HUDEP-2 (cell line): ENCODE measurements around the gene PSMA6.
"Not testable (repeated sequence)": the region's sequence is repeated elsewhere in the genome, so short reads cannot be mapped to it uniquely, and the experiment has no call there.

Source experiments
- DNase-seq, 76 experiments: peaks; one replicate each; lab custom pipeline; 2025; ENCODE audit not compliant: unreplicated experiment in 76 of 76; lab: John Stamatoyannopoulos, UW

Gene PSMA6

DNA sequence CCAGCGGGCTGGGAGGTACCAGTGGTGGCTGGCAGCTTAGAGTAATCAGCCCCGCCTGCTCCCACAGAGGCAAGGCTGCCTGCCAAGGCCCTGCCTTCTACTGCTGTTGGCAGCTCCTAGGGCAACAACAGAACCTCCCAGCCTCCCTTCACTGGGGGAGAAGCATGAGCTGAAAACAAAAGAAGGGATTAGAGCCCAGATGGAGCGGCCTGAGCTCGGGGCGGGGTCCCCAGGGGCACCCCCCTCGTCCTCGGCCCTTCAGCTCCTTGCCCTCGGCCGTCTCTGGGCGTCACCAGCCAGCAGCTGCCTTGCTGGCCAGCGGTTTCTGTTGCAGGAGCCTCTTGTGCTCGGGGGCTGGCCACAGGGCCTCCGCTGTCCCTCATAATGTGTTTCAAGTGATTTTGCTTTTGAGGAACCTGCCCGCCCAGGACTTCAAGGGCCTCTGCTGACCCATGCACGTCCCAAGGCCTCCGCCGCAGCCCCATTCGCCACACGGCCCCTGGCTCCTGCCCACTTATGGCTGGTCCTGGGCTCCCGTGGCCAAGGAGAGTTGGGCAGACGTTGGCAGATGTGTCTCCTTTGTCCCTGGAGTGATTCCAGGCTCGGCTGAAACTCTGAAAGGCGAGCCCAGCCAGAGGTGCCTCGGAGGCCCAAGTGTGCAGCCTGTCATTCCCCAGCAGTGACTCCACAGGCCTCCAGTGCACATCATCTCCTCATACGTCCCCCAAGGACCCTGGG, 49.7 kb downstream of the PSMA6 start:
- peak in 75 of 76 experiments; percentile 26 to 97 (median 94) for DNase-seq

DNA sequence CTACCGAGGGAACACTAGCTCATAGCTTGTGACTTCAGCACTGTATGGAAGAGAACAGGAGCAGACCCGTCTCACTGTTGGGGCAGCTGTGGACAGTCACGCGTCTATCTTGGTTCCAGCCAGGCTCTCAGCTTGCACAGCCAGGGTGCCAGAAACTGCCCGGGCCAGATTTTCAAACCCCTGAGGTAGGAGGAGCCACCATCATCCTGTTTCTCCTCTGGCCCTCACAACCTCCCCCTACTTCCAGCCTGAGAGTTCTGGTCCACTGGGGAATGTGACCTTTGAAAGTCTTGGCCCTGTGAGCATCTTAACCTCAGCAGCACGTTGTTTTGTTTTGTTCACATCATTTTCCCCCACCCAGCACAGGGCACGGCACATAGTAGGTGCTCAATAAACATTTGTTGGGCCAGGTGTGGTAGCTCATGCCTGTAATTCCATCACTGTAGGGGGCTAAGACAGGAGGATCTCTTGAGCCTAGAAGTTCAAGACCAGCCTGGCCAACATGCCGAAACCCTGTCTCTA, 50.4 kb downstream of the PSMA6 start:
- DNase-seq, result no peak

DNA sequence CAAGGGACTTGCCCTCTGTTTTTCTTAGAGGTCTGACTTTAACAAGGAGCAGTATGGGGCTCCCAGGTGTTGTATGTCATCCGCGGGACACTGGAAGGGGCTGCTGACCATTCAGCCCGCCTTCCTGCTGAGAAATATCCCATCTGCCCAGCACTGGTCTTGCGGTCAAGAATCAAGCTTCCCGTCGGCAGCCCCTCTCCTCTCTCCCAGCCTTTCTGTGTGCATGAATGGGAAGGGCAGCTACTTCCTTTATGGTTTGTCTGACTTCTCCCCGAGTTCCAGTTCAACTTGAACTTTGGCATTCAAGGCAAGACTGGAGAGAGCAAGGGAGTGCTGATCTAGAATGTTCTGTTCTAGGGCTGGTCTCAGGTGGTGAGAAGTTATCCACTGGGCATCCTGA, 51.5 kb downstream of the PSMA6 start:
- DNase-seq, result no peak

DNA sequence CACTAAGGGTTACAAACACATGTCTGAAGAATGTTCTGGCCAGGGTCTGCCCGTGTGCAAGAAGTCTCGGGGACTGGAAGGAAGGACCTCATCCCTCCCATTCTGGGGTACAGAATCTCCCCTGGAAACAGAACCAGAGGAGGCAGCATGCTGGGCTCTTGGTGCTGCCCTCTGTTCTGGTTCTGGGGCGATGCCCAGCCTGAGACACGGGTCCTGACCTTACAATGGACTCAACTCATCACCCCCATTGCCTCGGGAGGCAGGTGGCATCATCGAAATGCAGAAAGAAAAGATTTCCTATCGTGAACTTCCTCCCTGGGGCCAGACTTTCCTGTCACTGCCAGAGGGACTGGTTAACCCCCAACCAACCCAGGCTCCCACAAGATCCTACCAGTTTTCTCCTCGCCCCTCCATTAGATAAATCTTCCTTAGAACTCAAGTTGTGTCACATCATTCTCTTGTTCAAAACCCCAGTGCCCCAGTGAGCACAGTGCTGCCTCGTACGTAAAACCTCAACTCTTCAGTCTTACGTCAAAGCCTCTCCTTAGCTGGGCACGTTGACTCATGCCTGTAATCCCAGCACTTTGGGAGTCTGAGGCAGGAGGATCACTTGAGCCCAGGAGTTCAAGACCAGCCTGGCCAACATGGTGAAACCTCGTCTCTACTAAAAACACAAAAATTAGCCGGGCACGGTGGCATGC, 52.1 kb downstream of the PSMA6 start:
- DNase-seq, result no peak

DNA sequence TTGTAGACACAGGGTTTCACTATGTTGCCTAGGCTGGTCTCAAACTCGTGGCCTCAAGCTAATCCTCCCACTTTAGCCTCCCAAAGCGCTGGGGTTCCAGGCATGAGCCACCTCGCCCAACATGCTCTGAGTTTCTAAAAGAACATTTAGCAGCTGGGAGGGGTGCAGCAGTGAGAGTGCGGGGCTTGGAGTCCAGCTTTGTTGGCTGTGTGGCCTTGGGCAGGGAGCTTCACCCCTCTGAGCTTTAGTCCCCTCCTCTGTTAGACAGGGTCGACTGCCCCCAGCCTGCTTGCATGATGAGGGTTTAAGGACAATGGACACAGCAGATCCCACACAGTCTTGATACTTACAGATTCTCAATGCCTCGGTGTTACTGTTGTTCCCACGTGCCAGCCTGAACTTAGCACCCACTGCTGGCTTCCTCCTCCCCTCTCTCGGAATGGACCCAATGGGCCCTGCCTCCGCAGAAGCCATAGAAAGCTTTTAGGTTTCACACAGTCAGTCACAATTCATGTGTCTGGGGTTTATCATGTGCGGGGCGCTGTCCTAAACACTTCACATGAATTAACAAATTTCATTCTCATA, 54.6 kb downstream of the PSMA6 start:
- no peak for DNase-seq

DNA sequence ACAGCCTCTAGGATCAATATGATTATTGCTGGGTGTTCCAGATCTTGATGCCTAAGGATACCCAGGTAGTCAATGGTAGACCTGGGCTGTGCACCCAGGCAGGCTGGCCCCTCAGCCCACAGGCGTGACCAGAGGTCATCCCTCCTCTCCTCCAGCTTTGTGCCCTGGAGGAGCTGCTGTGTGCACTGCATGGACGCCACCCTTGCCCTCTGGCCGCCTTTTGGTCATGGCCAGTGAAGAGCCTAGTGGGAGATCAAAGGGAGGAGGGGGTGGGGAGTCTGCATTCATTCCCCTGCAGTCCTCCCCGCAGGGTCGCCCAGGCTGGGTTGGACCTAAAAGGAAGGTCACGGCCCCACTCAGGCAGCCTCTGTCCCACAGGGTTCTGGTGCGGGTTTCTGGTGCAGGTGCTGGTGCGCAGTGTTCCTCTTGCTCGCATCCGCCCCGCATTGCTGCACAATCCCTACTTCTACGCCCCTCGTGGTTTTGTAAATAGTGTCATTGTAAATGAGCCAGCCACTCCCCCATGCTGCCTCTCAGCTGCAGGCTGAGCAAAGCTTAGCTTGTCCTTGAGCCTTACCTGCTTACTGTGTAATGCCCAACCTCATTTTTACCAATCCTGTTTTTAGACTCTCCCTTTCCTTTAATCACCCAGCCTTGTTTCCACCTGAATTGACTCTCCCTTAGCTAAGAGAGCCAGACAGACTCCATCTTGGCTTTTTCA, 55.3 kb downstream of the PSMA6 start:
- DNase-seq, result no peak

DNA sequence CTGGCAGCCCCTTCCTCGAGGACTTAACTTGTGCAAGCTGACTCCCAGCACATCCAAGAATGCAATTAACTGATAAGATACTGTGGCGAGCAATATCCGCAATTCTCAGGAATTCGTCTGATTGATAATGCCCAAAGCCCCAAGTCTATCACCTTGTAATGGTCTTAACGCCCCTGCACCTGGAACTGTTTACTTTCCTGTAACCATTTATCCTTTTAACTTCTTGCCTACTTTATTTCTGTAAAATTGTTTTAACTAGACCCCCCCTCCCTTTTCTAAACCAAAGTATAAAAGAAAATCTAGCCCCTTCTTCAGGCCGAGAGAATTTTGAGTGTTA, 55.8 kb downstream of the PSMA6 start:
- not testable (repeated sequence) for DNase-seq

DNA sequence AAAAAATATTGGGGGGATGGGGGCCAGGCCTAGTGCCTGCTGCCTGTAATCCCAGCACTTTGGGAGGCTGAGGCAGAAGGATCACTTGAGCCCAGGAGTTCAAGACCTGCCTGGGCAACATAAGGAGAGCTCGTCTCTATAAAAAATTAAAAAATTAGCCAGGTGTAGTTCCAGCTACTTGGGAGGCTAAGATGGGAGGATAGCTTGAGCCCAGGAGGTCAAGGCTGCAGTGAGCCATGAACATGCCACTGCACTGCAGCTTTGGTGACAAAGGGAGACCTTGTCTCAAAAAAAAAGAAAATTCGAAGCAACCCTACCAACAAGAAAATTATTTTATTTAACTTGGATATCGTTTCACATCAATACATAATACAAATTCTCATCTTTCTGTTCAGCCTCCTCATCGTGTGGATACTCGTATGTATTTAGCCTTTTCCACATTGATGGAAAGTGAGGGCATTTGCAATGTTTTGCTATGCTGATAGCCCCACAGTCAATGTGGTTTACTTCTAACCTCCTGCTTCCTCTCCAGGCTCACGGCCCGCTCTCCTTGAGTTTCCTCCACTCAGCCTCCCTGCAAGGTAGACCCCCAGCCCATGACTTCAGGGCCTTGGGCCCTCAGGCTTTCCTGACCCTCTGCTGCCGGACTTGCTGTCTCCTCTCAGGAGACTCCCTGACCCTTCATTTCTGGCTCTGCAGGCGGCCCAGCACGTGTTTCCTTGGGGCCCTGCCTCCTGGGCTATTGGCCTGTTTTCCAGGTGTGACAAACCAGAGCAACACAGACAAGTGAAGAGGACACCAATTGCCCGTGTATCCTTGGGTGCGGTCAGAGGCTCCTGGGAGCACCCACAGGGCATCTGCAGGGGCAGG, 57.5 kb downstream of the PSMA6 start:
- DNase-seq, result no peak

DNA sequence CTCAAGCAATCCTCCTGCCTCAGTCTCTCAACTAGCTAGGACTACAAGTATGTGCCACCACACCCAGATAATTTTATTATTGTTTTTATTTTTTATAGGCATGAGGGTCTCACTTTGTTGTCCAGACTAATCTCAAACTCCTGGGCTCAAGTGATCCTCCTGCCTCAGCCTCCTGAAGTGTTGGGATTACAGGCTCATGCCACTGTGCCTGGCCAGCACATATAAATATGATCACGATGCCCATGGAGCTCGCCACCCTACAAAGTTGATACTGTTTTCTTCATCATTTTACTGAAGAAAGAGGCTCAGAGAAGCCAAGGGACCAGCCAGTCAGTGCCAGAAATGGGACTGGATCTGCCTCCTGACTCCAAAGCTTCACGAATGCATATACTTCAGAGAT, 59.3 kb downstream of the PSMA6 start:
- no peak for DNase-seq

DNA sequence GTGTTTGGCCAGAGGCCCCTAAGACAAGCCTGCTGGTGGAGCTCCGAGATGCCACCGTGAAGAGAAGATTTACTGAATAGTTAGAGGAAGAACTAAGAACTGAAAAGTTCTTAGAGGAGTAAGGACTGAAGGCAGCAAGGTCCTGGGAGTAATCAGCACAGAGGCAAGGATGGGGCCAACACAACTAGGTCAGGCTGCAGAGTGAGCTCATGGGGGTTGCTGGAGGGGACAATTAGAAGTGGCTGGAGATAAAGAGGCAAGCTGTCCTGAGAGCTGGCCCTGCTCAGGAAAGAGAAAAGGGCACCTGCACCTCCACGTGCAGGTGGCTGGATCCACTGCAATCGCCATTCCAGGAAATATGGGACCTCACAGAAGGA, 59.7 kb downstream of the PSMA6 start:
- DNase-seq, result no peak

DNA sequence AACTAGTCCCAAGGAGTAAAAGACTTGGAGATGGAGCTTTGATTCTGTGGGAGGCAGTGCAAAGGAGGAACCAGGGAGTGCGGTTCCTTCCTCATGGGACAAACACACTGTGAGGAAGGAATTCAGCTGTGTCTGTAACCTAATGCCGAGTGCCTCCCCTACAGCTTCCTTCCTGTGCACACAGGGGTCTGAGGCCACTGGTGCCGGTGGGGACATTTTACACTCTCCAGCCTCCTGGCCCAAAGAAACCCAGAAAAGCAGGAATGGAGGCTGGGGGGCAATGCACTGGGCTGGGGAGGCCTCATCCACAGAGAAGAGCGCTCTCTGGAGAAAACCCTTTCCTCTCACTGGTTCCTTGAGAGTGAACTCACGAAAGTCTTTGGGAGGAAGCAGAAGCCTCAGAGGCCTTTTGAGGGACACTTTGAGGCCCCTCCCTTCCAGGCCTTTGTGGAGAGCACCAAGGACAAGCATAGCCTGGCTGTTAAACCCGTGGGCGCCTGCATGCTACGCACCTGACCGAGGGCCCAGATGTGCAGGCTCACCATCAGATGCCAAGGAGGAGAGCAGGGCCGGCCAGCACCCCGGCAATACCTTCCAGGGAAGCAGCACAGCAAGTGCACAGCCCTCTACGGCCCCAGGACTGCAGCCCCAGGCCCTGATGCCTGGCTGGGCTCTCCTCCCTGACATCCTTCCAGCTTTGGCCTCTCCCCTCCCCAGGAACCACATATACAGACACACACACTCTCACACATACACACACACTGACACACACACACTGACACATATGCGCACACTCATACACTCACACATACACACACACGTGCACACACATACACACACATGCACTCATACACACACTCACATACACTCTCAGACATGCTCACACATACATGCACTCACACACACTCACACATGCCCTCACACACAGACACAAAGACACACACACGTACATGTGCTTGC, 60.4 kb downstream of the PSMA6 start:
- DNase-seq, result no peak

DNA sequence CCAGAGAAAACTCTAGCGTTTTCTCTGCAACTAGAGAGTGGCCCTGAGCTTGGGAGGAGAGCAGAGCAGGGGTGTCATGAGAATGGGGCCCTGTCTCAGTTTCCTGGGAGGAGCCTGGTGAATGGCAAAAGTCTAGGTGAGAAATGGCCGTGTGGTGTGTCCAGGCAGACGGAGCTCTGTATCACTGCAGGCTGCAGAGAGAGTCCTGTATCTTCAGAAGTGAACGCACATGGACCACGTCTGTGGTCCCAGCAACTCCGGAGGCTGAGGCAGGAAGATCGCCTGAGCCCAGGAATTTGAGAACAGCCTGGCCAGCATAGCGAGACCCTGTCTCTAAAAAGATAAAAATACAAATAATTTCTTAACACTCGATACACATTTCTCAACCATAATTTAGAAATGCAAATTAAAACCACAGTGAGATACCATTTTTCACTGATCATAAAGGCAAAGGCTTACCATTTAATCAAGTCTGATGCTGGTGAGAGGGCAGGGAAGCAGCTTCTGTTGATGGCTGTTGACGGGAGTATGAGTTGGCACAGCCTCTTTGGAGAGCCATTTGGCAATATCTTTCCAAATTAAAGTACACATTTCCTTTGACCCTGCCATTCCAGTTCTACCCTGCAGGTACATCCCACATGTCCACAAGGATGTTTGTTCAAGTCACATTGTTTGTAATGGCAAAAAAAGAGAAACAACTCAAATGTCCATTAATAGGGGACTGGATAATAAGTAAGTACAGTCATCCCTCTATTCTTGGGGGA, 61.4 kb downstream of the PSMA6 start:
- DNase-seq, result no peak

DNA sequence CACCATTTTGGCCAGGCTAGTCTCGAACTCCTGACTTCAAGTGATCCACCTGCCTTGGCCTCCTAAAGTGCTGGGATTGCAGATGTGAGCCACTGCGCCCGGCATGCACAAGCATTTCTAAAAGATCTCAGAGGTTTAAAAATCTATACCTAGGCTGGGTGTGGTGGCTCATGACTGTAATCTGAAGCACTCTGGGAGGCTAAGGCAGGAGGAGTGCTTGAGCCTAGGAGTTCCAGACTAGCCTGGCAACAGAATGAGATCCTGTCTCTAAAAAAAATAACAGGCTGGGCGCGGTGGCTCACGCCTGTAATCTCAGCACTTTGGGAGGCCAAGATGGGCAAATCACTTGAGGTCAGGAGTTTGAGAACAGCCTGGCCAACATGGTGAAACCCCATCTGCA, 63.1 kb downstream of the PSMA6 start:
- DNase-seq, result not testable (repeated sequence)

DNA sequence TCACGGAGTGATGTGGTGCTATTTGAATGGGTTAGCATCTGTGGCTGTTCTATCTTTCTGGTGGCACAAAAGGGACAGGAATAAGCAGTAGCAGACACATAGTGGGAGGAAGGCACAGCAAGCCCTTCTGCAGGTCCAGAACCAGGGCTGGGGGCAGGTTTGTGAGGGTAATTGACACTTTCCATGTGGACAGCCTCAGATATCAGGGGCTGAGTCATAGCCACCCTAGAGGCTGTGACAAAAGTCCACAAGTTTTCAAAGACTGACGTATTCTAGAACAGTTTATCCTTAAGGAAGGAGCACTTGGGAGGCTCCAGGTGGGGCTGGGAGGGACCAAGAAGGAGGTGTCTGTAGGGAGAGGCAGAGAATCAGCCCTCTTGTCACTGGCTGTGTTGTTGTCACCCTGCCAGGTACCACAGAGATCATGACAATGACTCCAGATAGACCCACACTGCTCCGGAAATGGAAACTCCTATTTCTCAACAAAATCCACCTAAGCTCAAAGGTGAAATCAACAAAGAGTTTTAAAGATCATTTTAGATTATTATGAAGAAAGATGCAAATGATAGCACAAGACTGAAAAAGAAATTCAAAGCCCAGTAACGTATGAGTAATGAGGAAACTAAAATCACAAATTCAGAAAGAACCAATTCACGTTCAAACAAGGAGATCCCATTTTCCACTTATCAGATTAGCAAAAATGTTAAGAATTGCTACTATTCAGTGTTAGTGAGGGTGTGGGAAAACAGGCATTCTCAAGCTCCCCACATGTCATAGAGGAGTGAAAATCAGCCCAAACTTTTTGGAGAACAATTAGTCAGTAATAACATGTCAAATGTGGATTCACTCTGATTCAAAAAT, 64.0 kb downstream of the PSMA6 start:
- DNase-seq, result peak in 15 of 76 experiments; percentile 7 to 52 (median 25)

DNA sequence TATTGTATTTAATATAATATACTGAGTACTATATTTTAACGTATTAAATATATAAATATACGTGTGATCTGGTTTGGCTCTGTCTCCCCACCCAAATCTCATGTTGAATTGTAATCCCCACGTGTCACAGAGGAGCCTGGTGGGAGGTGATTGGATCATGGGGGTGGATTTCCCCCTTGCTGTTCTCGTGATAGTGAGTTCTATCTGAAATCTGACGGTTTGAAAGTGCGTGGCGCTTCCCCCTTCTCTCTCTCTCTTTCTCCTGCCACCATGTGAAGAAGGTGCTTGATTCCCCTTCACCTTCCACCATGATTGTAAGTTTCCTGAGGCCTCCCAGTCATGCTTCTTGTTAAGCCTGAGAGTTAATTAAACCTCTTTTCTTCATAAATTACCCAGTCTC, 67.5 kb downstream of the PSMA6 start:
- DNase-seq, result peak in 2 of 76 experiments; percentile 10 to 17

DNA sequence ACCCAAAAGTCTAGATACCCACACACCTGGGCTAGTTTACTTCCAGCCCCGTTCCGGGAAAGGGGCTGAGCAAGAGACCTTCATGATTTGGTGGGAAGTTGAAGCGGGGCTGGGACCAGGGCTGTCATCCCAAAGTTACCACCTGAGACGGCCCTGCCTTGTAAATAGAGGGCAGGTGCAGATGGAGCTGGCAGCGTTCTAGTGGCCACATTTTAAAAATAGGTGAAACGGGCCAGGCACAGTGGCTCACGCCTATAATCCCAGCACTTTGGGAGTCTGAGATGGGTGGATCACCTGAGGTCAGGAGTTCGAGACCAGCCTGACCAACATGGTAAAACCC, 68.9 kb downstream of the PSMA6 start:
- DNase-seq, result no peak

DNA sequence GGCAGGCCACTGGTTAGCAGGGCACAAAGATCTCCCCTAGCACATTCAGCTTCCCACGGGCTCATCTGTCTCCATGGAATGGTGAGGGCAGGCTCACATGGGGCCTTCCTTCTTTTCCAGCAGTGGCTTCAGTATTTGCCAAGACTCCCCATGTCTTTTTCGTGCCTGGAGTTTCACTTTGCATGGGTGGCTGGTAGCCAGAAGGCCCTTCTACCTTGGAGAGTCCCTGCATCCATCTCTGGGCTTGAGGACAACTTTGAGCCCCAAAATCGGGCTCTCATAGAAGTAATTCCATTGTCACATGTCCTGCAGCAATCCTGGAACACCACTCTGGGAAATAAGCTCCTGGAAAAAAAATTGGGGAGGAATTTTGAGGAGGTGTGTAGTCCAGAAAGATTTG, 70.3 kb downstream of the PSMA6 start:
- no peak for DNase-seq

DNA sequence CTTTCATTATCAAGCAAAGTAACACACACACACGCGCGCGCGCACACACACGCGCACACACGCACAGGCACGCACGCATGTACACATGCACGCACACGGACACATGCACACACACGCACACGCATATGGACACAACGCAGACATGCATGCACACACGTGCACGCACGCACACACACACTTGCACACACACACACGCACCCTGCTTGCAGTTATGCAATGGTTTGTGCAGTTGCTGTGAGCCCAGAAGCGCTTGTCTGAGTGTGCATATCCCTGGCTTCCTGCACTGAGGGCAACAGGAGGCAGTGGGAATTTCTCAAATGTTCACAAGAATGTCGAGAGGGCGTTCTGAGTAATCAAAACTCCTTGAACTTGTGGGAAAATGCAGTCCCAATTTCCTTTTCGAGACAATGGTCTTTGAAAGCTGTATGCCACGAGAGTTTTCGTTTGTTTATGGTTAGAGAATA, 70.8 kb downstream of the PSMA6 start:
- DNase-seq, result no peak
